HG03039 (cell line): Measurements from ENCODE around the gene EFHD2.
"Not testable (repeated sequence)": the region's sequence is repeated elsewhere in the genome, so short reads cannot be mapped to it uniquely, and the experiment has no call there.

Source experiments
- ATAC-seq: cut with Tn5 transposase; IDR thresholded peaks from one replicate; pipeline ENCODE4 v1.9.1; 2021; ENCODE audit warnings: mild to moderate bottlenecking, moderate library complexity; ENCODE audit not compliant: unreplicated experiment

The EFHD2 gene

DNA sequence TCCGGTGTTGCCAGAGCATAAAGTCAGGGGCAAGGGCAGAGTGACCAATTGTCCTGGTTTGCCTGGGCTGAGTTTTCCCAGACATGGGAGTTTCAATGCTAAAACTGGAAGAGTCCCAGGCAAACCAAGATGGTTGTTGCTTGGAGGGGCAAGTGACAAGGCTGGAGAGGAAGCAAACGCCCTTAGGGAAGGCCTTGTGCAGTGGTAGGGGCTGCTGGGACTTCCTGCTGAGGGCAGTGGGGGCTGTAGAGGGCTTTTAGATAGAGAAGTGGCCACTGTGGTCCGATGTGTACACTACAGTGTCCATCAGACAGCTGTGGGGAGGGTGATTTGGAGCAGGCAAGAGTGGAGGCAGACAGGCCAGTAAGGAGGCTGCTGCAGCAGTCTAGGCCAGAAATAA, 39.9 kb downstream of the EFHD2 start:
- ATAC-seq: no peak

DNA sequence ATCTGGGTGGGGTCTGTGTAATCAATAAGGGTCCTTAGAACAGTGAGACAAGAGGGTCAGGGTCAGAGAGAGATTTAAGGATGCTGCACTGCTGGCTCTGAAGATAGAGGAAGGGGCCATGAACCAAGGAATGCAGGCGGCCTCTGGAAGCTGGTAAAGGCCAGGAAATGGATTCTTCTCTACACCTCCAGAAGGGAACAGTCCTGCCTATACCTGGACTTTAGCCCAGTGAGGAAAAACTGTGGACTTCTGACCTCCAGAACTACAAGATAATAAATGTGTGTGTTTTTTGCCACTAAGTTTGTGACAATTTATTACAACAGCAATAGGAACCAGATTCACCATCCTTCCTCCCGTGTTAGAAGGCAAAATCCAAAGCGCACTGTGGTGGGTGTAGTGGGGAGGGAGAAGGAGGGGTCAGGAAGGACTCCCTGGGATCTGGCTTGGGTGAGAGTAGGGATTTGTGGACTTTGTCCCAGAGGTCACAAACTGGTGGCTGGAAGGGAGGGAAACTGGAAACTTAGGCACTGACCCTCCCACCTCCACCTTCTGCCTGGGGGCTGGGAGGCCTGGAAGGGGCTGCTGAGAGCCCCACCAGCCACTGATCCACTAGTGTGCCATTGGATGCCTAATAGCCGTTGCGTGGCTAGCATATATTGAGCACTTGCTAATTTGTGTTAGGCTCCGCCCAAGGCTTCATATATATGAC, 41.5 kb downstream of the EFHD2 start:
- ATAC-seq: no peak

DNA sequence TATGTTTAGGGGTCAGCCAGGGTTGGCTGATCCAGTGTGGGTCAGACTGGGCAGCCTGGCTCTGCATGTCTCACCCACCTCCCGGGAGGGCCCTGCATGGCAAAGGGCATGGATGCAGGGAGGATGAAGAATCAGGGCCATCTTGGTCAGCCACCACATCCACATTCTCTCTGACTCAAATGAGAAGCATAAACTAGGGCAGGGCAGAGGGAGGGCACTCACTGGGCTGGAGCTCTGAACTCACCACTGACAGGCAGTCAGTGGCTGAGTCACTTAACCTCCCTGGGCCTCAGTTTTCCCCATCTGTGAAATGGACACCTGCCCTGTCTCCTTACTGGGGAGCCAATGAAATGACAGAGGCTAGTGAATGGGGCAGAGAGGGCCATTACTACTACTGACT, 42.5 kb downstream of the EFHD2 start:
- ATAC-seq: no peak

DNA sequence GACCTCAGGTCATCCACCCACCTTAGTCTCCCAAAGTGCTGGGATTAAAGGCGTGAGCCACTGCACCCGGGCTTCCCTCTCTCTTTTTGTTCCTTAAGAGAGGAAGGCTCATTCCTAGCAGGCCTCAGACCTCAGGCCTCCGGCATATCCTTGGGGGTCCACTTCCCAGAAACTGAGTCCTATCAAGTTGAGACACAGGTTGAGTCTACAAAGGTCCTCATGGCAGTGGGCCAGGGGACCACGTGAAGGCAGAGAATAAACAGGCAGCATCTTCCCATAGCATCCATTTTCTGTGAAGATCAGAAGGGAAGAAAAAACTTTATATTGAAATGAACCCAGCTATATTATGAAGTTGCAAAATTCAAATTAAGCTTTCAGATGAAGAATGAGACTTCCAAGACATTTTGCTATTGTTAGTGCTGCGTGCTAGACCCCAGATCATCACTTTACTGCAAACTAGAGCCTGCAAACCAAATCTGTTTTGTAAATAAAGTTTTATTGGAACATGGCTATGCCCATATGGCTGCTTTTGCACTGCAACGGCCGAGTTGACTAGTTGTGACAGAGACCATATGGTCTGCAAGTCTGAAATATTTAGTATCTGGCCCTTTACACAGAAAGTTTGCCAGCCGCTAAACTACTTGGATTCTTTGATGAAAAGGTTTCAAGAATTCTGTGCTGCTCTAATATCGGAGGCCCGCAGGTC, 43.3 kb downstream of the EFHD2 start:
- ATAC-seq: no peak

DNA sequence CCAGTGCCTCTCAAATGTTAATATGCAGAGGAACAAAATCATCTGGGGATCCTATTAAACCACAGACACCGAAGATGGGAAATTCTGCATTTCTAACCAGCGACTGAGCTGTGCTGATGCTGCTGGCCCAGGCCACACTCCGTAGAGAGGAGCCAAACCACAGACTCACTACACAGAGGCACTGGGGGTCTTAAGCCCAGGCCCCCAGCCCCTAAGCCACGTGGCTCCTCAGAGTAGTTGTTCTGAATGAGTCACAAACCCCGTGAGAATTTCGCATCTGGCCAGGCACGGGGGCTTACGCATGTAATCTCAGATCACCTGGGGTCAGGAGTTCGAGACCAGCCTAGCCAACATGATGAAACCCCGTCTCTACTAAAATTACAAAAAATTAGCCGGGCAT, 44.0 kb downstream of the EFHD2 start:
- ATAC-seq: no peak

DNA sequence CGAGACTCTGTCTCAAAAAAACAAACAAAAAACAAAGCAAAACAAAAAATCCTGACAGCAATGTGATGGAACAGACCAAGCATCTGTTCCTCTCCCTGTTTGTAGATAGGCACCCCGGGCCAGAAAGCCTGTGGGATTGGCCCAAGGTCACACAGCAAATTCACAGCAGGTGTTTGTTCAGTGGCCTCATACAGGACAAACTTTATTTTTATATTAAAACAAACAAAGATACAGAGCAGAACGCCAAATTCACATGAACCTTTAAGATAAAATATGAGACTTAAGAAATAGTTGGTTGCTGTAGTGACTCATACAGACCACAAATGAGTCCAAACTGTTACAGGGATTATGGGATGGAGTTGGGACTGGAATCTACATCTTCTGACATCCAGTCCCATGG, 44.6 kb downstream of the EFHD2 start:
- no peak for ATAC-seq

DNA sequence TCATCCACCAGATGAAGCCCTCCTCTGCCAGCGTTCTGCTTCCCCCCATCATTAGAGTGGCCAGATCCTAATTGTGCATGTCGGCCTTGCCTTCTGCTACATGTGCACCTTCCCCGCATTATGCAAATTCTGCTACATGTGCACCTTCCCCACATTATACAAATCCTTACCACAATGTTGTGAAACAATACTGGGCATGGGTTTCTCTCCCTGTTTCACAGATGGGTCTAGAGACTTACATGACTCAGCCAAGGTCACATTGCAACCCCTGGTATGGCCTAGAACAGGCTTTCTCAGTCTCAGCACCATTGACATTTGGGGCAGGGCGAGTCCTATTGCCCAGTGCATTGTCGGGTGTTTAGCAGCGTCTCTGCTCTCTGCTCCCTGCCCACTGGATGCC, 45.8 kb downstream of the EFHD2 start:
- ATAC-seq: no peak

DNA sequence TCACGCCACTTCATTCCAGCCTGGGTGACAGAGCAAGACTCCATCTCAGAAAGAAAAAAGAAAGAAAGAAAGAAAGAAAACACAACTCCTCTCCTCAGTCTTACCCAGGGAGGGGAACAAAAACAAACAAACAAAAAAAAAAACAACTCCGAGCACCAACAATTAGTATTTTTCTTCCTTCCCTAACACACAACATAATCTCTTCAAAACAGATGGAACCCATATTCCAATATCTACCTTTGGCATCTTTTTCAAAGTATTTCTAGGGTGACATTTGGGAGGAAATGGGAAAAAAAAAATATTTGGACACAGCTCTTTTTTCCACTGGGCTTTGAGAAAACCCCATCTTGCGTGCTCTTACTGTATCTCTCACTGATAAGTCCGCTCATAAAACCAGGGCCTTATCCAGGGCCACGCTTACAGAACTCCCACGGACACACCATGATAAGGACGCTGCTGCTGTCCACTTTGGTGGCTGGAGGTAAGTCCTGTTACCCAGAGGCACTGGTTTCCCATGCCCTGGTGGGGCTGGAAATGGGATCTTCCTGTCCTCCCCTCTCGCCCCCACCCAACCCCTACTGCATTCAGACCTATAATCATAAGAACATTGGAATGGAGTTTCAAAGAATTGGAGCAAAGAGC, 46.7 kb downstream of the EFHD2 start, which contains the start of gene CELA2A:
Gene CELA2A, plus strand, starts transcription at position 420 of the 642 bp plus-strand sequence. Its CDS starts 22 bp downstream, at position 442.
- ATAC-seq: no peak

DNA sequence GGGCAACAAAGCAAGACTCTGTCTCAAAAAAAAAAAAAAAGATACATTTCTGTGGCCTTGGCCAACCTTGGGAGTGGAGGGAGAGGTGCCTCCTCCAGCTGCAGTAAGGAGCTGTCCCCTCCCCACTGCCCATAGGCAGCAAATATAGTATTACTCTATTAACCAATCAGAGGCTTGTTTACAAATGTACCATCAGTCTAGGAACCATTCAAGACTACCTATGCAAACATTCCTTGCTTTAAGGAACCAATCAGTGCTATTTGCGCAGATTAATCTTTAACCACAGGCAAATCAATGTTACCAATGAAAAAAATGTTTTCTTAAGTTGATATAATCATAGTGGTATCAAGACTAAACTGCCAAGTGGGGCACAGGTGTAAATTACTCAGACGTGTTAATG, 47.9 kb downstream of the EFHD2 start:
- no peak for ATAC-seq

DNA sequence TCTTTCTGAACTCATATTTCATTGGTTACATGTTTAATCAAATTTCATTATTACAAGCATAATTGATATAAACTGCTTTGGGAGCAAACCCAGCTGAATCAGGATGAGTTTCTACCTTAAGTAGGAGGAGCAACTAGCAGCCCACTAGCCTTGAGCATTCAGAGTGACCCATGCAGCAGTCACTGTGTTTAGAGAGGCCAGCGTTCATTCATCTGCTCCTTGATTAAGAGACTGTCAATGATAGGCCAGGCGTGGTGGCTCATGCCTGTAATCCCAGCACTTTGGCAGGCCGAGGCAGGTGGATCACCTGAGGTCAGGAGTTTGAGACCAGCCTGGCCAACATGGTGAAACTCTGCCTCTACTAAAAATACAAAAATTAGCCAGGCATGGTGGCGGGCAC, 48.7 kb downstream of the EFHD2 start:
- ATAC-seq: not testable (repeated sequence)

DNA sequence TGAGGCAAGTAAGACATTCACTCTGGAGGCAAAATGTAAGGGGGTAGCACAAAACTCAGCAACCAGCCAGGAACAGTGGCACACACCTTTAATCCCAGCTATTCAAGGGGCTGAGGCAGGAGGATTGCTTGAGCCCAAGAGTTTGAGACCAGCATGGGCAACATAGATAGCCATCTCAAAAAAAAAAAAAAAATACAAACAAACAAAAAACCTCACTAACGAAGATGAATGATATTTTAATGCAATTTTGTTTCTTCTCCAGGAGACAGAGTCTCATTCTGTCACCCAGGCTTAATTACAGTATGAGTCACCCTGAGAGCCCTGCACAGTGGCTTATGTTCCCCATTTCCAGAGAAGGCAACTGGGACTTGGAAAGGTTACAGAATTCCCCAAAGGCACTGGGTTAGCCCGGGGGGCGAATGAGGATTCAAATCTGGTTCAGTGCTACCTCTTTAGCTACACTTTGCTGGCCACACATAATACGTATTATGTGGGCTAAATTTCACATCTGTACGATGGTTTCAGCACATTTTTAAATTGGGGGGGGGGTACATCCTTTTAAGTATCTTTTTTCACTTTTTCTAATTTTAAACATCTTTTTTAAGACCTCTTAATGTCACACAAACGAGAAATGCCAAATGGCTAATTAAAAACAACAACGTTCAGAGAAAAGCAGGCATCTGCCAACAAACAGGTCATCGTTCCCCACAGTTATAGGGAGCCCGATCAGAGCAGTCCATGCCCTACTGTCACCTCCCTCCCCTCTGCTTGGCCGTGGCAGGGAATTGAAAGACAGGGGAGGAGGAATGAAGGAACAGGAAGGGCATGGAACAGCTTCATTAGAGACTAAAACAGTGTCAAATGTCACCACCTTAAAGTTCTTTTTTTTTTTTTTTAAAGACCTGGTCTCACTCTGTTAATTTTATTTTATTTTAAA, 50.4 kb downstream of the EFHD2 start:
- ATAC-seq: no peak

DNA sequence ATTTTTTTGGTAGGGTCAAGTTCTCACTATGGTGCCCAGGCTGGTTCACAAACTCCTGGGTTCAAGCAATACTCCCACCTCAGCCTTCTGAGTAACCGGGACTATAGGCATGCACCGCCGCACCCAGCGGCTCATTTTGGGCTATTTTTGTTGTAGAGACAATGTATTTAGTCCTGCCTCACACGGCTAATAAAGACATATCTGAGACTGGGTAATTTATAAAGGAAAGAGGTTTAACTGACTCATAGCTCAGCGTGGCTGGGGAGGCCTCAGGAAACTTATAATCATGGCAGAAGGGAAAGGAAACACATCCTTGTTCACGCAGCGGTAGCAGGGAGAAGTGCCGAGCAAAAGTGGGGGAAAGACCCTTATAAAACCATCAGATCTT, 51.0 kb downstream of the EFHD2 start:
- no peak for ATAC-seq

DNA sequence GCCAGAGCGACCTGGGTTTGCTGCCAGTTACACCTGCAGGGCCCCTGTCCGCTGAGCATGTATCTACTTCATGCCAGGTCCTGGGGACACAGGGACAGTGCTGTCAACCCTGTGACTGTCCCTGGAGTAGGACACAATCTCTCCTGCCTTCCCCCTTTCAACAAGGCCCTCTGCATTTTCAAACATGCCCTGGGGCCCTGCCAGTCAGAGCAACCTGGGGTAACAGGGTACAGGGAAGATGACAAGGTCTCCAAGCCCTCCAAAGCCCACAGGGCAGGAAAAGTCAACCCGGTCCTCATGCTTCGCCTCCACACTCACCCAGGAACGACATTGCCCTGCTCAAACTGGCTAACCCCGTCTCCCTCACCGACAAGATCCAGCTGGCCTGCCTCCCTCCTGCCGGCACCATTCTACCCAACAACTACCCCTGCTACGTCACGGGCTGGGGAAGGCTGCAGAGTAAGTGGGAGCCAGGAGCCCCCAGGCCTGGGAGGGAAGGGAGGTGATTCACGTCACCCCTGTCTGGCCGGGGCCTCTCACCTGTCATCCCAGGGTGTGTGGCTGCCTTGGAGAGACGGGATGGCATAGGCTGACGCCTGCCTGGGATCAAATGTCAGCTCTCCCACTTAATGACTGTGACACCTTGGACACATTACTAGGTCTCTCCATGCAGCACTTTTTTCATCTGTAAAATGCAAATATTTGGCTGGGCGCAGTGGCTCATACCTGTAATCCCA, 53.5 kb downstream of the EFHD2 start:
- ATAC-seq: not testable (repeated sequence)

DNA sequence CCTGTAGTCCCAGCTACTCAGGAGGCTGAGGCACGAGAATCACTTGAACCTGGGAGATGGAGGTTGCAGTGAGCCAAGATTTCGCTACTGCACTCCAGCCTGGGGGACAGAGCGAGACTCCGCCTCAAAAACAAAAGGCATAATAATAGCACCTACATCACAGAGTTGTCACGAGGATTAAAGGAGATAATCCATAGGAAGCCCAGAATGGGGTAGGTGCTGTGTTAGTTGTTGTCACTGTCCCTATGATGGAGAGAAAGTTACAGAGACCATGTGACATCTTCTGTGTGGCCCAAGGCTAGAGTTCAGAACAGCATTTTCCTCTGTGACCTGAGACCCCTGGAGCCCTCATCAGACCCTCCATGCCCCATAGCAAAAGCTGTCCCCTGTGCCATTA, 54.2 kb downstream of the EFHD2 start:
- ATAC-seq: not testable (repeated sequence)

DNA sequence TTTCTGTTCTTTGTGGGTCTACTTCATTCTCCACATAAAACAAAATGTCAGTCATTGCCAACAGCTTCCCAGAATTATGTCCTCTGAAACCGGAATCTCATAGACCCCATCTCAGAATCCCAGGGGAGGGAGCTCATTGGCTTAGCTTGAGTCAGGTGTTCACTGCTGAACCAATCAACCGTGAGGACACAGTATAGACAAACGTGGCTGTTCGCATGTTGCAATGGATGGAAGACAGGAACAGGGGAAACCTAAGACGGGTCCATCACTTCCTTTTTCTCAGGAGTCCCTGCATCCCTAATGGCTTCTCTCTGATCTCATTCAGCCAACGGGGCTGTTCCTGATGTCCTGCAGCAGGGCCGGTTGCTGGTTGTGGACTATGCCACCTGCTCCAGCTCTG, 56.0 kb downstream of the EFHD2 start:
- ATAC-seq: no peak

DNA sequence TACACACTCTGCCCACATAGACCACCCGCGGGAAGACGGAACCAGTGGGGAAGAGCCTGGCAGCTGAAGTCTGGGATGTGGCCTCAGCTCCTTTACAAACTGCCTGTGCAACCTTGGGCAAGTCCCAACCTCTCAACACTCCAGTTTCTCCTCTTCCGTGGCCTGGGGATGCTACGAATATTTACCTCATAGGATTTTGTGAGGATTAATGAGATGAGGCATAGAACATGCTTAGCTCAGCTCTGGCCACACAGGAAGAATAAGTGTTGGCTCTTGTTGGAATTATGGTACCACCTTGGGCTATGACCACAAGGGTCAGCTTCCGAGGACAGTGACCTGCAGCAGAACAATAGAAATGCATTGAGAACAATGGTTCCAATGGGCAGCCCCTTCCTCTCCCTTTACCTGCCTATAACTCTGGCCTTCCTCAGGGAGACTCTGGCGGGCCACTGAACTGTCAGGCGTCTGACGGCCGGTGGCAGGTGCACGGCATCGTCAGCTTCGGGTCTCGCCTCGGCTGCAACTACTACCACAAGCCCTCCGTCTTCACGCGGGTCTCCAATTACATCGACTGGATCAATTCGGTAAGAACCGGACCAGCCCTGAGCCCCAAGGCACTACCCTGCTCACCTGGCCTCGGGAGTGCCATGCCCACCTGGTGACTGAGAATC, 57.4 kb downstream of the EFHD2 start:
- not testable (repeated sequence) for ATAC-seq

DNA sequence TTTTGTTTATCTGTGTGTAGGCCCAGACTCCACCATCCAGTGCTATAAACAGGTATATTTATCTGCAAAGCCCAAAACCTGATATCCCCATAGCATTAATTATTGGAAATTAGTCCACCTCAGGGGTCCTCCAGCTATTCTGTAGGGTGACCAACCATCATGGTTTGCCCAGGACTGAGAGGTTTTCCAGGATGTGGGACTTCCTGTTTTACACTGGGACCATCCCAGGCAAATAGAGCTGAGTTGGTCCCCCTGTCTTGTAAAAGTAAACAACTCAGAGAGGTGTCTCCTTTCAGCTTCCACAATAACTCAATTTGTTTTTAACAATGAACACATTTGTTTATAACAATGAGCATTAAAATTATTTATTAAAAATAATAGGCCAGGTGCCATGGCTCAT, 58.5 kb downstream of the EFHD2 start:
- ATAC-seq: no peak

DNA sequence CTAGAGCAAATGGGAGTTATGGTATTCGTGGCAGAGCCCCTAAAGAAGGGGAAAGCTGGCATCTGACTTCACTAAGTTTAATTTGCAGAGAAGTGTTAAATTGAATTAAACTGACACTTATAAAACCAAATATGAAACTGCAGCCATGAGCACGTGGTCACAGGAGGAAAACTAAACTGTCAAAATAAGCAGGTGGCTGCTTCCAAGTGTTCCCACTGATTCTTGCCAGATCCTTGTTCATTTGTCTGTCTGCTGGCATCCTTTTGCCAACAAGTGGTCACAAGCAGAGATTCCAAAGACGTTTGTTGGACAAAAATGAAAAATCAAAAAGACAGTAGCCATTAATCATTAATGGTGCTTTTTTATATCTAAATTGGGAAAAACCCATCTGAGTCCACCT, 59.7 kb downstream of the EFHD2 start:
- ATAC-seq: no peak

DNA sequence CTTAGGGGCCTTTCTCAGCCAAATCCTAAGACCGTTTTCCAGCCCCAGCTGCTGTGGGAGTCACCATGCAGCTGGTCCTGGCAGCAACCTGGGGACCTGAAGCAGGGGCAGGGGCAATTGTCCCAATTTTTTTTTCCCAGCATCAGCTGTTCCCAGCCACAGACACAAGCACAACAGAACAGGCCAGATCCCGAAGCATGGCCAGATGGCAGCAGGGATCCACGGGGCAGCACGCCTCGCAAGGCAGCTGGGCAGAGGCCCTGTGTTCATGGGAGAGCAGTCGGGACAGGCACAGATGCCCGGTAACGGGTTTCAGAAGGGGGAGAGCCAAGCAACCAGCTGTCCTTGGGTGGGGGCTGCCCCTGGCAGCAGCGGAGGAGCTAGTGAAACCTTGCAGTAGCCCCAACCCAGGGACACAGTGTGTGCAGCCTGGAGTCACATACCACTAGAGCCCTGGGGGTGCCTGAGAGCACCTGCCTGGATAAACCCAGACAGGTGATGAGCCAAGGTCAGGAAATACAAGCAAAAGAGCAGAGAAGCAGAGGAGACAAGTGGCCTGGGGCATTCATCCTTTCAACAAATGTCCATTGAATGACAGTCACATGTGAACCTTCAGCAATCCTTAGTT, 60.2 kb downstream of the EFHD2 start:
- ATAC-seq: not testable (repeated sequence)
